Common myeloid progenitor, CD34-positive (primary cell): ENCODE results near the gene NOBOX. TPM values are rescaled to one million over a fixed set of nuclear protein-coding genes. Genes with fewer than 3 reads are reported as not detected.

Experiments used
- CTCF ChIA-PET: fragments of 350-600 bp; sonication (Branson Sonifier 250); formaldehyde crosslinking; loops from one replicate; lab custom pipeline; 2021; ENCODE audit warnings: antibody characterized with exemption; lab: Charles Lee
- POLR2A ChIA-PET: fragments of 350-600 bp; sonication (Branson Sonifier 250); formaldehyde crosslinking; loops from one replicate; lab custom pipeline; 2021; ENCODE audit warnings: antibody characterized with exemption; lab: Charles Lee
- DNase-seq, 3 donors: peaks; one replicate each; pipeline versions ENCODE4 v3.0.0 to v3.0.0-alpha.2; 2013
- H3K27ac ChIP-seq, 2 experiments: 1 replicate in 1 of 2; 2 replicates in 1 of 2; pipeline ENCODE4 v1.7.0; 2013; ENCODE audit warnings: inconsistent platforms in 2 of 2, low read length in 2 of 2, mild to moderate bottlenecking in 2 of 2, low read depth in 1 of 2, moderate library complexity in 1 of 2; ENCODE audit not compliant: severe bottlenecking in 2 of 2, insufficient read depth in 1 of 2, poor library complexity in 1 of 2
- H3K27me3 ChIP-seq, 5 experiments: replicated peaks in 2 of 5; 1 replicate in 3 of 5; 2 replicates in 2 of 5; pipeline versions ENCODE4 v1.6.1 to v1.7.0; 2013; ENCODE audit warnings: low read length in 4 of 5, mild to moderate bottlenecking in 2 of 5, moderate library complexity in 2 of 5, inconsistent platforms in 1 of 5; ENCODE audit not compliant: insufficient read depth in 5 of 5, control insufficient read depth in 4 of 5
- H3K36me3 ChIP-seq, 4 experiments: 1 replicate in 2 of 4; 2 replicates in 2 of 4; pipeline versions ENCODE4 v1.6.1 to v1.7.0; 2013; ENCODE audit warnings: low read length in 3 of 4, control low read depth in 1 of 4, mild to moderate bottlenecking in 1 of 4; ENCODE audit not compliant: control insufficient read depth in 4 of 4, insufficient read depth in 4 of 4
- H3K4me1 ChIP-seq, 4 experiments: 1 replicate in 3 of 4; 2 replicates in 1 of 4; pipeline versions ENCODE4 v1.6.1 to v1.7.1; 2013; ENCODE audit warnings: low read length in 3 of 4, mild to moderate bottlenecking in 3 of 4, control low read depth in 1 of 4, inconsistent platforms in 1 of 4, moderate library complexity in 1 of 4; ENCODE audit not compliant: control insufficient read depth in 4 of 4, insufficient read depth in 4 of 4; ENCODE audit errors: control extremely low read depth in 1 of 4
- H3K4me3 ChIP-seq, 7 experiments: 1 replicate in 4 of 7; 2 replicates in 3 of 7; pipeline versions ENCODE4 v1.5.1 to v1.7.0; 2013; ENCODE audit warnings: mild to moderate bottlenecking in 7 of 7, low read length in 6 of 7, moderate library complexity in 6 of 7, inconsistent platforms in 2 of 7, low read depth in 2 of 7, control low read depth in 1 of 7; ENCODE audit not compliant: insufficient read depth in 4 of 7, control insufficient read depth in 1 of 7; ENCODE audit errors: extremely low read depth in 1 of 7
- H3K9me3 ChIP-seq, 5 experiments: 1 replicate in 4 of 5; 2 replicates in 1 of 5; pipeline versions ENCODE4 v1.6.1 to v1.7.1; 2013; ENCODE audit warnings: low read length in 4 of 5, mild to moderate bottlenecking in 2 of 5, inconsistent platforms in 1 of 5, low read depth in 1 of 5, moderate library complexity in 1 of 5; ENCODE audit not compliant: control insufficient read depth in 4 of 5, insufficient read depth in 2 of 5; ENCODE audit errors: control extremely low read depth in 1 of 5
- WGBS: methylation state at CpG from one replicate; pipeline ENCODE4 v1.1.5; 2013; ENCODE audit not compliant: insufficient coverage; 5-methylcytosine and 5-hydroxymethylcytosine counted together
- polyA plus RNA-seq: library from polyadenylated mRNA; unstranded; fragments of 120-200 nt; gene quantifications from one replicate; pipeline ENCODE4 v1.2.1, GENCODE V29; 2013

The NOBOX gene
- not detected for polyA plus RNA-seq

DNA sequence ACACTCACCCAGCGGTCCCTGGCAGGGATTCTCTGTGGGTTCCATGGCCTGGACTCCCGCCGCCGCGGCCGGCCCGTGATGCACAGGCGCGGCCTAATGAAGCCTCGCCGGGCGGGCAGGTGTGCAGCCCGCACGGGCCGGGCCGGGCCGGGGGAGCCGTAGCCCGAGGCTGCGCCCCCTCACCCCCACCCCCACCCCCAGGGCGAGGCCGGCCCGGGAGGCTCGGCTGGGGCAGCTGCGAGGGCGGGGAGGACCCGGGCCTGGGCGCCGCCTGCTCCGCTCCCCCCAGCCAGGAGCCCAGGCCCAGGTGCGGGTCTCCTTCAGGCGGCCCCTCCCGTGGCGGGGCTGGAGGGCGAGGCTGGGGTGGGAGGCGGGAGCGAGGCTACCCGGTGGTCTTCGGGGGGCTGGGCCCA, at the start of gene NOBOX:
Gene NOBOX, minus strand, starts transcription at position 45 of the 413 bp plus-strand sequence.
- Histone ChIP-seq H3K4me3 (no peak within 1 kb of the TSS), H3K36me3 (no peaks in the 10 kb centered on the region), H3K27ac (no peak within 1 kb of the TSS), H3K4me1 (peaks cover 0 to 3% (median 3%) of the 10 kb centered on the region in 4 experiments), H3K9me3 (no peaks in the 10 kb centered on the region), H3K27me3 (no peaks in the 10 kb centered on the region)
- ChIA-PET CTCF (no interaction called here), POLR2A (no interaction called here)
- no peak for DNase-seq
- WGBS: 99% methylated on average over 11 of the region's 39 CpGs

DNA sequence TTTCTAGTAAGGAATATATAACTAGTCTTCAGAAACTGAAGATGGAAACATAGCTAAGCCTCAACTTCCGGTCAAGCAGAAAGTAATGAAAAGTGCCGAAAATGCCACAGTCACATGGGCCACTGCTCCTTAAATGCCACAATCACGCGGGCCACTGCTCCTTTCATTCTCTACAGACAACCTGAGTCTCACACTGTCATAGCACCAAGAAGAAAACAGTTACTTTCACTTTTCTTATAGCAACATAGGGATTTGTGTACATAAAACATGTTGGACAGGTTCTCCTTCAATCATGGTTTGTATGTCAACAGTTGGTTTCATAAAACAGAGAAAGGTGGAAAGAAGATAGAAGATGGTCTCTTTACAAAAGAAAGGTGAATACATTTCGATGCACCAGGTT, 48.6 kb upstream of the NOBOX start:
- H3K27ac ChIP-seq: no peak overlapping the region
- ChIA-PET CTCF (no interaction called here), POLR2A (no interaction called here)
- no peak overlapping the region for H3K4me3 ChIP-seq
- no peaks in the 10 kb centered on the region for H3K27me3 ChIP-seq
- no peaks in the 10 kb centered on the region for H3K4me1 ChIP-seq
- H3K9me3 ChIP-seq: peaks cover 0 to 21% (median 3%) of the 10 kb centered on the region in 5 experiments
- no peak for DNase-seq
- 80% methylated on average over 4 of the region's 5 CpGs for whole genome bisulfite sequencing
- peaks cover 0 to 3% (median 0%) of the 10 kb centered on the region in 4 experiments for H3K36me3 ChIP-seq

DNA sequence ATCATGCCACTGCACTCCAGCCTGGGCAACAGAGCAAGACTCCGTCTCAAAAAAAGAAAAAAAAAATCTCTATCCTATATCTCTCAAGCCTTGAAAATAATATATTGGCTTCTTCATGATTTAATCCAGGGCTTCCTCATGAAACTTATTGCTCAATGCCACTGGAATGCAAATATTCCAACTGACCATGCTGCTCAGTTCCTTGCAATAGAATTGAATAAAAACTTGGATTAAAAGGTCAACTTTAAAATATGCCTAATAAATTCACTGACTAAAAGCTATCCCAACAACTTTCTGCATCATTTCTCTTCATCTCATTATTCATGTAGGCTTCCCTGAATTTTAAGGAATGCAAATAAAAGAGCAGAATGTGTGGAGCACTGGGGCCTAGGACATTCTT, 42.1 kb upstream of the NOBOX start:
- Histone ChIP-seq H3K27ac (no peak overlapping the region), H3K36me3 (no peaks in the 10 kb centered on the region), H3K27me3 (no peaks in the 10 kb centered on the region), H3K4me3 (no peak overlapping the region), H3K9me3 (no peaks in the 10 kb centered on the region), H3K4me1 (no peaks in the 10 kb centered on the region)
- POLR2A ChIA-PET: no interaction called here
- no CpG with 5 or more reads among the region's 1 CpG for WGBS
- CTCF ChIA-PET: interaction anchor here (0.9 kb wide), 1 partner anchor 8 kb away, joined by 3 read pairs; no protein-coding TSS in a partner anchor
- no peak for DNase-seq

DNA sequence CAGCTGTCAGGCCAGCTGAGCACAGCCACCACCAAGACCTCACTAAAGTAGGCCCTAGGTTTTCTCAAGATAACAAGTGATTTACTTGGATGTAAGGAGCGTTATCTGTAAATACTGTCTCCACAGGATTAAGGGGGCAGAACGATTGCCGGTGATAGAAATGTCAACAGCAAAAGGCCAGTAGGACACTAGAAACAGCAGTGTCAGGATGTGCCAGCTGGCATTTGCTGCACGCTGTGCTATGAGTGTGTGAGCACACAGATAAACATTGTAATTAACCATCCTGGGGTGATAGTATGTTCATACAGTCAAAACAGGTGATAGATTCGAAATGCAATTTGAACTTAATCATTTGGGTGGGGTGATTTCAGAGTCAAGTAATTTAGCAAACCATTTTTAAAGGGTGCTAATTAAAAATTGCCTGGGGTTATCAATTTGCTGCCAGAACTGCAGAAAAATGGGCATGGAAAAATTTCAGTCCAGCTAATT, 36.3 kb upstream of the NOBOX start:
- 93% methylated on average over 5 of the region's 5 CpGs for WGBS
- Histone ChIP-seq H3K36me3 (no peaks in the 10 kb centered on the region), H3K9me3 (no peaks in the 10 kb centered on the region), H3K27ac (no peak overlapping the region), H3K4me1 (no peaks in the 10 kb centered on the region), H3K4me3 (no peak overlapping the region), H3K27me3 (no peaks in the 10 kb centered on the region)
- ChIA-PET CTCF (interaction anchor here (0.7 to 1.2 kb wide), 3 partner anchors 11 to 48 kb away, joined by 3 read pairs; no protein-coding TSS in a partner anchor), POLR2A (no interaction called here)
- DNase-seq: no peak

DNA sequence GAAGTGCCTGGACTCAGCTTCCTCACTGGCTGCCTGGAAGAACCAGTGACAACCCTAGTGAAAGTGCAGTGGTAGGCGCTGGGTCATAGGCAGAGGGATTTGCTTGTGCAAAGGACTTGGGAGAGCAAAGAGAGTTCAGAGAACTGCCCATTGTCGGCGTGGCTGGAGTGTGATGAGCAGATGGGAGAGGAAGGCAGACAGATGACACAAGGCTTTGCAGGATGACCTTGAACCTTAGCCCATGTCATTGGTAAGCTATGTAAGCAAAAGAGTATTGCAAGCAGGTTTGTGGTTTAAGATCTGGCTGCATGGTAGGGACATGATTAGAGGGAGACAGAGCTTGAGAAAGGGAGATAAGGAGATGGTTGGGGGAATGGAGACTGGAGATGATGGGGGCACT, 35.3 kb upstream of the NOBOX start:
- Histone ChIP-seq H3K9me3 (no peaks in the 10 kb centered on the region), H3K27ac (no peak overlapping the region), H3K4me1 (no peaks in the 10 kb centered on the region), H3K27me3 (no peaks in the 10 kb centered on the region), H3K36me3 (no peaks in the 10 kb centered on the region), H3K4me3 (no peak overlapping the region)
- peak in 2 of 3 donors; percentile 28 to 50 for DNase-seq
- ChIA-PET CTCF (interaction anchor here (1.1 to 1.7 kb wide), 3 partner anchors 10 to 47 kb away, joined by 3 to 4 read pairs (median 3); no protein-coding TSS in a partner anchor), POLR2A (no interaction called here)
- WGBS: 93% methylated on average over 3 of the region's 3 CpGs

DNA sequence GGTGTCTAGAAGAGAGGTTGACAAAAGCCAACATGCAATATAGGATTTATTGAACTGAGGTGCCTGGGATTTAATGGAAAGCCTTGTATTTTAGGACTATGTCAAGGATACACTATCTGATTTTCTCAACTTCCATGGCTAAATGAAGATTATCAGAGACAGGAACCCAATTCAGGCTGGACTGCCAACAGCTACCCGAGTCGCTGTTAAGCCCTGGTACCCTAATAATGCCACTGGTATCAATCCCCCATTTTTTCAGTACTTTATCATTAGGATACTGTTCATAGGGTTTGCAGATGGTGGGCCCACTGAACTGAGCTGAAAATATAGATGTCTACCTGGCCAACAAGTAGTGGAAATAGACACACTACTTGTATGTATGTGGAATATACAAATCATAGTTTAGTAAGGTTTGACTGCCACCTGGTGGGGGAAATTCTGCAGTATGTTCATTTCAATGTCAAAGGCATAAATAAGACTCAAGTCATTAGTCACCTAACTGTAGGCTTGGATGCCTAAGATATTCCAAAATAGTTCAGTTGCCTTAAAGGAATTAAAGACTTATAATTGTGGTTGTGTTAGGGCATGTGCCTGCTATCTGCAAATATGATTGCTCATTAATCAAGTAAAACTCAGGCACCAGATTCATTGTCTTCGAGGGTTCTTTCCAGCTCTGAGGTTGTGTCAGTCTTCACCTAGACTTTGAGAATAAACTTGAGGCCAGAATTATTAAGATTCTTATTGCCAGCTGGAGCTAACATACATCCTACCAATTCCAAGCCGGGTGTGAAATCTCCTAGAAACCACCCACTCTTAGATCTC, 34.1 kb upstream of the NOBOX start:
- POLR2A ChIA-PET: no interaction called here
- H3K4me3 ChIP-seq: no peak overlapping the region
- CTCF ChIA-PET: interaction anchor here (0.7 to 1.7 kb wide), 10 partner anchors 9 to 54 kb away, joined by 3 to 4 read pairs (median 3); no protein-coding TSS in a partner anchor
- DNase-seq: peak; percentile 70 to 88 (median 81)
- H3K27ac ChIP-seq: no peak overlapping the region
- no peaks in the 10 kb centered on the region for H3K4me1 ChIP-seq
- 94% methylated on average over 3 of the region's 4 CpGs for WGBS
- H3K9me3 ChIP-seq: no peaks in the 10 kb centered on the region
- no peaks in the 10 kb centered on the region for H3K36me3 ChIP-seq
- no peaks in the 10 kb centered on the region for H3K27me3 ChIP-seq

DNA sequence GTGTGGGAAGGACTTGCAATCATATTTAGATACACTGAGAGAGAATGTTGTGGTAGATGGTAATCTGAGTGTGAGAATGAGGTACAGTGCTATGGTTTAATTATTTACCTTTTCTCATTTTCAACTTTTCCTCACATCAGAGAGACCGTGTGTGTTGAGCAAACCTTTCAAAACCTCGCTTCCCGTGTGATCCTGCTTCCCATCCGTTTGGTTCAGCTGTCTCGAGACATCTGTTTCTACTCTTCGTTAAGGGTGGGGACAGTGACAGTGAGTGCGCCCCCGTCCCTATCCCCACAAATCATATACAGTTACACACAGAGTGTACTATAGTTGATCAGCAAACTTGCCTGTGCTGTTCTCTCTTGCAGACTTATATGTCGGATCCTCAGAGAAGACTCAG, 33.0 kb upstream of the NOBOX start:
- no peaks in the 10 kb centered on the region for H3K27me3 ChIP-seq
- H3K4me3 ChIP-seq: no peak overlapping the region
- POLR2A ChIA-PET: no interaction called here
- DNase-seq: no peak
- H3K9me3 ChIP-seq: no peaks in the 10 kb centered on the region
- WGBS: 96% methylated on average over 6 of the region's 9 CpGs
- no peaks in the 10 kb centered on the region for H3K4me1 ChIP-seq
- no peak overlapping the region for H3K27ac ChIP-seq
- no peaks in the 10 kb centered on the region for H3K36me3 ChIP-seq
- CTCF ChIA-PET: interaction anchor here (1.0 kb wide), 1 partner anchor 43 kb away, joined by 4 read pairs; no protein-coding TSS in a partner anchor
